ENCODE results near the gene RFX2.

DNA sequence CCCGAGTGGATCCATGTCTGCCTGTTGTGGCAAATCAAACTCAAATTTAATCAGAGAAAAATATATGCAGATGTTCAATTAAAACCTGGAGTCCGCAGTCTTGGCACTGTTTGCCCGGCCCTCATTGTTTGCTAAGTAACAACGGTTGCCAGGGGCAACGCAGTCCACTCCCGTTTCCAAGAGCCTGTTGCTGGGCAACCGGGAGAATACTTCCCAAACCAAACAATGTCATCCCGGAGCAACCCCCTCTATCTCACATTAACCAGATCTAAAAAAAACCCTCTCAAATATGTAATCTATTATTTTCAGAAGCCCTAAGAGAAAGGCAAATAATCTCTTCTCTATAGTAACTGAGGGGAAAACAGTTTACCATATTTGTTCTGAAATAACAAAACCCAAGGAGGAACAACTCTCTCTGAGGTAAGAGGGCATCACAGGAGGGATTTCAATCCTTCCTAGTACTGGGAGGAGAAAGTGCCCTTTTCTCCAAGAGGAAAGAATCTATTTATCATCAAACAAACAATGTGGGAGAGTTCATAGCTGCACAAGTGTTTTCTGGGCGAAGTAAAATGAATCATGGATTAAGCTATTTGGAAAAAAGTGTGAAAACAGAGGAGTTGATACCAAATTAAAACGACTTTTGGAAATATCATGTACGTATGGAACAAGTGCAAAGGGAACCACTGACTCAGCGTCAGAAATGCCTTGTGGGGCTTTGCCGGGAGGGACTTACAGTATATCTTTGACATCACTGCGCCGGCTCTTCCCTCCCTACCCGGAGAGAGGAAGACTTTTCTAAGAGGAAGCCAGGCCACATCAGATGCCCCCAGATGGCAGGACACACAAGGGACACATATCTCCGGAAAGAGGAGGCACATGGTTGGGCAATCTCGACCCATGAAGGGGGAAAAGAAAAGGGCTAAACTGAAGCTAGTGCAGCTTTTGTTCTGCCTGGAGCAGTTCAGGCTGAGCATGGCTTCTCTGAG, 43.3 kb downstream of the RFX2 start:
- TF ChIP-seq, protein P1, sequence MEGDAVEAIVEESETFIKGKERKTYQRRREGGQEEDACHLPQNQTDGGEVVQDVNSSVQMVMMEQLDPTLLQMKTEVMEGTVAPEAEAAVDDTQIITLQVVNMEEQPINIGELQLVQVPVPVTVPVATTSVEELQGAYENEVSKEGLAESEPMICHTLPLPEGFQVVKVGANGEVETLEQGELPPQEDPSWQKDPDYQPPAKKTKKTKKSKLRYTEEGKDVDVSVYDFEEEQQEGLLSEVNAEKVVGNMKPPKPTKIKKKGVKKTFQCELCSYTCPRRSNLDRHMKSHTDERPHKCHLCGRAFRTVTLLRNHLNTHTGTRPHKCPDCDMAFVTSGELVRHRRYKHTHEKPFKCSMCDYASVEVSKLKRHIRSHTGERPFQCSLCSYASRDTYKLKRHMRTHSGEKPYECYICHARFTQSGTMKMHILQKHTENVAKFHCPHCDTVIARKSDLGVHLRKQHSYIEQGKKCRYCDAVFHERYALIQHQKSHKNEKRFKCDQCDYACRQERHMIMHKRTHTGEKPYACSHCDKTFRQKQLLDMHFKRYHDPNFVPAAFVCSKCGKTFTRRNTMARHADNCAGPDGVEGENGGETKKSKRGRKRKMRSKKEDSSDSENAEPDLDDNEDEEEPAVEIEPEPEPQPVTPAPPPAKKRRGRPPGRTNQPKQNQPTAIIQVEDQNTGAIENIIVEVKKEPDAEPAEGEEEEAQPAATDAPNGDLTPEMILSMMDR (IDR thresholded peaks at IDR 0.05) = no peak
- TF ChIP-seq POLR2A (IDR thresholded peaks at IDR 0.05) = no peak

All from breast epithelium (tissue), 3 donors.